SK-N-SH treated with all-trans-retinoic acid at 6 μM for 48 hours (cell line): ENCODE measurements around the gene ZDHHC11.

ENCODE experiments used
- ATAC-seq: fragments of 200-7000 bp; cut with Tn5 transposase; 3 replicates; pipeline ENCODE4 v1.9.1; 2020; ENCODE audit warnings: mild to moderate bottlenecking, moderate library complexity
- ARNTL ChIP-seq: fragments of 450-650 bp; formaldehyde crosslinking; IDR thresholded peaks from 2 replicates; pipeline ENCODE4 v1.5.0; 2020; ENCODE audit warnings: low read depth, mild to moderate bottlenecking, moderate library complexity, borderline replicate concordance
- BACH2 ChIP-seq: fragments of 250-450 bp; sonication (Bioruptor Pico); IDR thresholded peaks from 2 replicates; pipeline ENCODE4 v1.9.0; 2021; ENCODE audit warnings: mild to moderate bottlenecking, borderline replicate concordance
- CREB5 ChIP-seq: fragments of 250-450 bp; sonication (Bioruptor Pico); IDR thresholded peaks from 2 replicates; pipeline ENCODE4 v1.5.1; 2020; ENCODE audit warnings: low read depth, mild to moderate bottlenecking, moderate library complexity
- CSDC2 ChIP-seq: fragments of 250-450 bp; sonication (Bioruptor Pico); IDR thresholded peaks from 2 replicates; pipeline ENCODE4 v1.5.0; 2020; ENCODE audit warnings: mild to moderate bottlenecking, moderate library complexity
- CSRNP3 ChIP-seq: fragments of 250-450 bp; sonication (Bioruptor Pico); IDR thresholded peaks from 2 replicates; pipeline ENCODE4 v1.5.1; 2021; ENCODE audit warnings: mild to moderate bottlenecking, moderate library complexity
- ESRRG ChIP-seq: fragments of 250-450 bp; sonication (Bioruptor Pico); IDR thresholded peaks from 2 replicates; pipeline ENCODE4 v1.6.1; 2021; ENCODE audit warnings: mild to moderate bottlenecking
- ISL1 ChIP-seq: fragments of 250-450 bp; sonication (Bioruptor Pico); IDR thresholded peaks from 2 replicates; pipeline ENCODE4 v2.1.2; 2022; ENCODE audit warnings: mild to moderate bottlenecking, moderate library complexity
- OSR1 ChIP-seq: fragments of 250-450 bp; sonication (Bioruptor Pico); IDR thresholded peaks from 2 replicates; pipeline ENCODE4 v1.8.0; 2022; ENCODE audit warnings: moderate library complexity, mild to moderate bottlenecking, inconsistent platforms
- PATZ1 ChIP-seq: fragments of 250-450 bp; sonication (Bioruptor Pico); IDR thresholded peaks from 2 replicates; pipeline ENCODE4 v1.8.0; 2020; ENCODE audit warnings: mild to moderate bottlenecking, moderate library complexity, borderline replicate concordance
- POU6F1 ChIP-seq: fragments of 250-450 bp; sonication (Bioruptor Pico); IDR thresholded peaks from 2 replicates; pipeline ENCODE4 v1.8.0; 2021; ENCODE audit warnings: low read depth, mild to moderate bottlenecking, moderate library complexity, borderline replicate concordance
- RARB ChIP-seq: fragments of 250-450 bp; sonication (Bioruptor Pico); IDR thresholded peaks from 2 replicates; pipeline ENCODE4 v1.8.0; 2021; ENCODE audit warnings: mild to moderate bottlenecking, moderate library complexity
- SNAI2 ChIP-seq: fragments of 250-450 bp; sonication (Bioruptor Pico); IDR thresholded peaks from 2 replicates; pipeline ENCODE4 v1.5.0; 2020; ENCODE audit warnings: mild to moderate bottlenecking, moderate library complexity
- TCF4 ChIP-seq: fragments of 250-450 bp; sonication (Bioruptor Pico); IDR thresholded peaks from 2 replicates; pipeline ENCODE4 v1.8.0; 2021; ENCODE audit warnings: mild to moderate bottlenecking, moderate library complexity, borderline replicate concordance
- TOX ChIP-seq: fragments of 250-450 bp; sonication (Bioruptor Pico); IDR thresholded peaks from 2 replicates; pipeline ENCODE4 v1.8.0; 2021; ENCODE audit warnings: mild to moderate bottlenecking, moderate library complexity, borderline replicate concordance
- TSHZ2 ChIP-seq: fragments of 250-450 bp; sonication (Bioruptor Pico); IDR thresholded peaks from 2 replicates; pipeline ENCODE4 v1.5.0; 2020; ENCODE audit warnings: mild to moderate bottlenecking, moderate library complexity
- ZC3H10 ChIP-seq: fragments of 250-450 bp; sonication (Bioruptor Pico); IDR thresholded peaks from 2 replicates; pipeline ENCODE4 v1.5.1; 2021; ENCODE audit warnings: mild to moderate bottlenecking, moderate library complexity
- ZFP3 ChIP-seq: fragments of 250-450 bp; sonication (Bioruptor Pico); IDR thresholded peaks from 2 replicates; pipeline ENCODE4 v1.5.0; 2020; ENCODE audit warnings: mild to moderate bottlenecking, moderate library complexity
- ZFP30 ChIP-seq: fragments of 450-650 bp; formaldehyde crosslinking; IDR thresholded peaks from 2 replicates; pipeline ENCODE4 v1.5.0; 2022; ENCODE audit warnings: mild to moderate bottlenecking, moderate library complexity
- ZNF565 ChIP-seq: fragments of 450-650 bp; formaldehyde crosslinking; conservative IDR thresholded peaks from 2 replicates; pipeline ENCODE4 v1.5.0; 2020; ENCODE audit warnings: low read depth, mild to moderate bottlenecking, moderate library complexity
- ZNF70 ChIP-seq: fragments of 450-650 bp; formaldehyde crosslinking; IDR thresholded peaks from 2 replicates; pipeline ENCODE4 v1.5.0; 2020; ENCODE audit warnings: mild to moderate bottlenecking, moderate library complexity

Gene ZDHHC11

DNA sequence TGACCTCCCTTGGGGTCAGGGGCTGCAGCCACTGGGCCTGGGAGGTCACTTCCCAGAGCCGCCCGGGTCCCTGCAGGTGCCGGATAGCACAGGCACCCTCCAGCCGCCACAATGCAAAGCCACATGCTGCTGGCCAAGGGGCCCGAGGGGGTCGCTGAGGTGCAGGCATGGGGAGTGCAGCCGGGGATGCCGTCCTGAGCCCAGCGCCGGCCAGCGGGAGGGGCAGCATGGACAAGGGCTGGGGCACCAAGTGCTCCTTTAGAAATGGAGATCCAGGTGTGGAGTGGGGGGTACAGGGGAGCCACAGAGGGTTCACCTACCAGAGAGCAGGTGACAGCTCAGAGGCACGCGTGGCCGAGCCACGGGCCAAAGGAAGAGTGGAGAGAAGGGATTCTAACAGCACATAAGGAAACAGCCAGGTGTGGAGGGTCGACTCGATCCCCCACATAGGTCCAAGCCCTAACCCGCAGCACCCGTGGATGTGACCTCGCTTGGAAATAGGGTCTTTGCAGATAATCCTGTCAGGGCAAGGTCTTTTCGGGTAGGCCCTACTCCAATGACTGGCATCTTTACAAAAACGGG, 90.9 kb downstream of the ZDHHC11 start:
- no peak for ATAC-seq
- TF ChIP-seq ZNF565 (no peak), PATZ1 (CRISPR knock-in tag) (no peak)

- ATAC-seq, result no peak
- TF ChIP-seq POU6F1 (CRISPR knock-in tag) (no peak), ESRRG (CRISPR knock-in tag) (no peak), BACH2 (no peak), TSHZ2 (no peak), TCF4 (CRISPR knock-in tag) (no peak), CSDC2 (CRISPR knock-in tag) (no peak), CREB5 (CRISPR knock-in tag) (no peak), PATZ1 (CRISPR knock-in tag) (no peak), ZC3H10 (CRISPR knock-in tag) (no peak), RARB (CRISPR knock-in tag) (no peak), ZFP3 (CRISPR knock-in tag) (no peak), OSR1 (CRISPR knock-in tag) (no peak), ZNF70 (CRISPR knock-in tag) (no peak), ZNF565 (no peak), CSRNP3 (no peak), TOX (CRISPR knock-in tag) (no peak), ISL1 (CRISPR knock-in tag) (no peak)
These were observed 91.6 kb downstream of the ZDHHC11 start for GRCh38 chr5:759111-759751.

GRCh38 chr5:758698-759053, 92.1 kb downstream of the ZDHHC11 start:
- ATAC-seq, result no peak
- TF ChIP-seq ZFP30 (CRISPR knock-in tag) (no peak), ZFP3 (CRISPR knock-in tag) (no peak), TOX (CRISPR knock-in tag) (no peak), TSHZ2 (no peak), SNAI2 (no peak), ARNTL (CRISPR knock-in tag) (no peak), POU6F1 (CRISPR knock-in tag) (no peak), ESRRG (CRISPR knock-in tag) (no peak), OSR1 (CRISPR knock-in tag) (no peak), ZNF565 (no peak), RARB (CRISPR knock-in tag) (no peak)
